CD4-positive, alpha-beta T cell treated with Interleukin-4 for 1 hour (primary cell): ENCODE measurements around the gene ADAD1.
"Not testable (repeated sequence)": the region's sequence is repeated elsewhere in the genome, so short reads cannot be mapped to it uniquely, and the experiment has no call there.

ENCODE experiments used
- DNase-seq, 2 donors: peaks; one replicate each; pipeline ENCODE4 v3.0.0-alpha.2; 2020 to 2022

The ADAD1 gene

GRCh38 chr4:122378711-122379110 is at the start of gene ADAD1:
Gene ADAD1 (plus strand): TSS chr4:122379011. CDS start chr4:122380070, 1,059 bp downstream.
- DNase-seq, result no peak

GRCh38 chr4:122329876-122330565 is 48.8 kb upstream of the ADAD1 start:
- DNase-seq, result peak in 1 of 2 donors; percentile 10

GRCh38 chr4:122331195-122331594 is 47.6 kb upstream of the ADAD1 start:
- DNase-seq, result no peak

GRCh38 chr4:122334828-122335227 is 44.0 kb upstream of the ADAD1 start:
- no peak for DNase-seq

GRCh38 chr4:122341886-122342285 is 36.9 kb upstream of the ADAD1 start:
- DNase-seq, result no peak

- no peak for DNase-seq
Observed at GRCh38 chr4:122346036-122346435, 32.8 kb upstream of the ADAD1 start.

- DNase-seq, result no peak
Observed at GRCh38 chr4:122346503-122346902, 32.3 kb upstream of the ADAD1 start.

GRCh38 chr4:122356317-122356808 is 22.4 kb upstream of the ADAD1 start:
- no peak for DNase-seq

GRCh38 chr4:122360754-122361153 is 18.1 kb upstream of the ADAD1 start:
- no peak for DNase-seq

GRCh38 chr4:122364700-122365404 is 14.0 kb upstream of the ADAD1 start:
- peak in 1 of 2 donors; percentile 18 for DNase-seq

- DNase-seq, result not testable (repeated sequence)
Observed at GRCh38 chr4:122368786-122369185, 10.0 kb upstream of the ADAD1 start.

- no peak for DNase-seq
Observed at GRCh38 chr4:122377352-122377751, 1.5 kb upstream of the ADAD1 start.

GRCh38 chr4:122379239-122379638 is 428 bp downstream of the ADAD1 start:
- no peak for DNase-seq

GRCh38 chr4:122383341-122383740 is 4.5 kb downstream of the ADAD1 start:
- DNase-seq, result no peak

GRCh38 chr4:122384245-122384644 is 5.4 kb downstream of the ADAD1 start:
- DNase-seq, result no peak

GRCh38 chr4:122393276-122393675 is 14.5 kb downstream of the ADAD1 start:
- no peak for DNase-seq

- no peak for DNase-seq
Observed at GRCh38 chr4:122403861-122404260, 25.1 kb downstream of the ADAD1 start.

- DNase-seq, result no peak
Observed at GRCh38 chr4:122412547-122412946, 33.7 kb downstream of the ADAD1 start.

- no peak for DNase-seq
Observed at GRCh38 chr4:122423246-122423645, 44.4 kb downstream of the ADAD1 start.

- no peak for DNase-seq
Observed at GRCh38 chr4:122431351-122431750, 52.5 kb downstream of the ADAD1 start.

GRCh38 chr4:122434285-122434684 is 55.5 kb downstream of the ADAD1 start:
- DNase-seq, result peak in 1 of 2 donors; percentile 31

- peak in 1 of 2 donors; percentile 27 for DNase-seq
Observed at GRCh38 chr4:122450847-122451246, 72.0 kb downstream of the ADAD1 start.

- peak in 1 of 2 donors; percentile 35 for DNase-seq
Observed at GRCh38 chr4:122453384-122453995, 74.7 kb downstream of the ADAD1 start.
